Hepatocyte (in vitro differentiated cells): Measurements from ENCODE around the gene FAM222B. TPM values are rescaled to one million over a fixed set of nuclear protein-coding genes. Genes with fewer than 3 reads are reported as not detected.

Experiments used
- DNase-seq: peaks from one replicate; pipeline ENCODE4 v3.0.0-alpha.2; 2016; ENCODE audit warnings: low spot score
- H2AFZ ChIP-seq: fragments of 200-600 bp; sonication (generic); 2 replicates; pipeline ENCODE4 v1.6.0; 2016; ENCODE audit warnings: antibody characterized with exemption, mild to moderate bottlenecking
- H3K27ac ChIP-seq: fragments of 200-600 bp; sonication (generic); 2 replicates; pipeline ENCODE4 v1.5.1; 2016; ENCODE audit warnings: mild to moderate bottlenecking
- H3K27me3 ChIP-seq: fragments of 200-600 bp; sonication (generic); 2 replicates; pipeline ENCODE4 v1.6.1; 2016
- H3K36me3 ChIP-seq: fragments of 200-600 bp; sonication (generic); replicated peaks from 2 replicates; pipeline ENCODE4 v1.5.1; 2016; ENCODE audit warnings: low read depth; ENCODE audit not compliant: insufficient read depth
- H3K4me1 ChIP-seq: fragments of 200-600 bp; sonication (generic); 2 replicates; pipeline ENCODE4 v1.5.1; 2016; ENCODE audit warnings: mild to moderate bottlenecking, moderate library complexity; ENCODE audit not compliant: insufficient read depth
- H3K4me2 ChIP-seq: fragments of 200-600 bp; sonication (generic); 2 replicates; pipeline ENCODE4 v1.6.0; 2016
- H3K4me3 ChIP-seq: fragments of 200-600 bp; sonication (generic); 2 replicates; pipeline ENCODE4 v1.5.1; 2016; ENCODE audit warnings: mild to moderate bottlenecking
- H3K79me2 ChIP-seq: fragments of 200-600 bp; sonication (generic); 2 replicates; pipeline ENCODE4 v1.6.0; 2017; ENCODE audit warnings: mild to moderate bottlenecking
- H3K9me2 ChIP-seq: fragments of 200-600 bp; sonication (generic); replicated peaks from 2 replicates; pipeline ENCODE4 v1.6.0; 2017; ENCODE audit warnings: mild to moderate bottlenecking; ENCODE audit not compliant: insufficient read depth
- H3K9me3 ChIP-seq: fragments of 200-600 bp; sonication (generic); 2 replicates; pipeline ENCODE4 v1.5.1; 2016; ENCODE audit warnings: low read depth, mild to moderate bottlenecking
- H4K20me1 ChIP-seq: fragments of 200-600 bp; sonication (generic); 2 replicates; pipeline ENCODE4 v1.6.0; 2016; ENCODE audit warnings: mild to moderate bottlenecking; ENCODE audit not compliant: insufficient read depth, poor library complexity, severe bottlenecking
- EZH2 ChIP-seq: fragments of 200-600 bp; sonication (generic); IDR thresholded peaks from 2 replicates; pipeline ENCODE4 v1.6.1; 2016; ENCODE audit warnings: antibody characterized with exemption, mild to moderate bottlenecking, borderline replicate concordance
- EZH2phosphoT487 ChIP-seq: fragments of 200-600 bp; sonication (generic); IDR thresholded peaks from one replicate; pipeline ENCODE4 v1.6.1; 2018; ENCODE audit warnings: antibody characterized with exemption, mild to moderate bottlenecking, low read depth, moderate library complexity; ENCODE audit not compliant: unreplicated experiment, severe bottlenecking
- WGBS: methylation state at CpG from one replicate; pipeline ENCODE4 v1.1.6; 2016; ENCODE audit warnings: low lambda C conversion rate; ENCODE audit errors: missing lambda C conversion rate; 5-methylcytosine and 5-hydroxymethylcytosine counted together
- polyA plus RNA-seq: library from polyadenylated mRNA; unstranded; fragments of >200 nt; fragmentation: Nextera tagmentation; extraction: Ambion mirVana; gene quantifications from 2 replicates; pipeline ENCODE4 v1.2.1, GENCODE V29; 2016
- total RNA-seq: library from RNA; depleted of rRNA; stranded (reverse); fragments of >200 nt; gene quantifications from 2 replicates; pipeline ENCODE4 v1.2.3, GENCODE V29; 2014
- TF ChIP-seq, protein P1 (sequence below): fragments of 200-600 bp; sonication (generic); IDR thresholded peaks from 2 replicates; pipeline ENCODE4 v1.5.1; 2016; ENCODE audit warnings: antibody characterized with exemption, mild to moderate bottlenecking; ENCODE audit not compliant: poor library complexity

FAM222B gene
- total and polyA plus RNA-seq, 2 experiments from 2014 or later = 7.9 to 36.0 TPM

DNA sequence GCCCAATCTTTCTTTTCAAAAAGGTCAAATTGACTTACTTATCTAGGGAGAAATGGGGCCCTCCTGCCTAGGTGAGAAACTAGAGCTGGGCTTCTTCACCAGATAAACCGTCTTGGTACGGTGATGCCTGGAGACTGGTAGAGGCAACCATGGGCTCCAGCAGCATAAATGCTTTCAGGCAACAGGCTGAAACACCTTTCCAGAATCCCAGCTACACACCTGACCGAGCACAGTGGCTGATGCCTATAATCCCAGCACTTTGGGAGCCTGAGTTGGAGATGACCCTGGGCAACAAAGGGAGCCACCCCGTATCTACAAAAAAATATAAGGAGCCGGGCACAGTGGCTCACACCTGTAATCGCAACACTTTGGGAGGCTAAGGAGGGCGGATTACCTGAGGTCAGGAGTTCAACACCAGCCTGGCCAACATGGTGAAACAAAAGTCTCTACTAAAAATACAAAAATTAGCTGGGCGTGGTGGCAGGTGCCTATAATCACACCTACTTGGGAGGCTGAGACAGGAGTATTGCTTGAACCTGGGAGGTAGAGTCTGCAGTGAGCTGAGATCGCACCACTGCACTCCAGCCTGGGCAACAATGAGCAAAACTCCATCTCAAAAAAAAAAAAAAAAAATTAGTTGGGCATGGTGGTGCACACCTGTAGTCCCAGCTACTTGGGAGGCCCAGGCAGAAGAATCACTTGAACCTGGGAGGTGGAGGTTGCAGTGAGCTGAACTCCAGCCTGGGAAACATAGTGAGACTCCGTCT lies 90.8 kb downstream of the FAM222B start:
- H4K20me1 ChIP-seq = peaks cover 36% of the 10 kb centered on the region
- H3K79me2 ChIP-seq = peaks cover 39% of the 10 kb centered on the region
- no peak overlapping the region for H3K4me3 ChIP-seq
- H3K36me3 ChIP-seq = no peaks in the 10 kb centered on the region
- H2AFZ ChIP-seq = no peak overlapping the region
- WGBS = 96% methylated on average over 10 of the region's 10 CpGs
- no peak for DNase-seq
- TF ChIP-seq EZH2phosphoT487 (no peak), EZH2 (no peak)
- TF ChIP-seq, protein P1, sequence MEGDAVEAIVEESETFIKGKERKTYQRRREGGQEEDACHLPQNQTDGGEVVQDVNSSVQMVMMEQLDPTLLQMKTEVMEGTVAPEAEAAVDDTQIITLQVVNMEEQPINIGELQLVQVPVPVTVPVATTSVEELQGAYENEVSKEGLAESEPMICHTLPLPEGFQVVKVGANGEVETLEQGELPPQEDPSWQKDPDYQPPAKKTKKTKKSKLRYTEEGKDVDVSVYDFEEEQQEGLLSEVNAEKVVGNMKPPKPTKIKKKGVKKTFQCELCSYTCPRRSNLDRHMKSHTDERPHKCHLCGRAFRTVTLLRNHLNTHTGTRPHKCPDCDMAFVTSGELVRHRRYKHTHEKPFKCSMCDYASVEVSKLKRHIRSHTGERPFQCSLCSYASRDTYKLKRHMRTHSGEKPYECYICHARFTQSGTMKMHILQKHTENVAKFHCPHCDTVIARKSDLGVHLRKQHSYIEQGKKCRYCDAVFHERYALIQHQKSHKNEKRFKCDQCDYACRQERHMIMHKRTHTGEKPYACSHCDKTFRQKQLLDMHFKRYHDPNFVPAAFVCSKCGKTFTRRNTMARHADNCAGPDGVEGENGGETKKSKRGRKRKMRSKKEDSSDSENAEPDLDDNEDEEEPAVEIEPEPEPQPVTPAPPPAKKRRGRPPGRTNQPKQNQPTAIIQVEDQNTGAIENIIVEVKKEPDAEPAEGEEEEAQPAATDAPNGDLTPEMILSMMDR = no peak
- H3K9me2 ChIP-seq = no peaks in the 10 kb centered on the region
- H3K27ac ChIP-seq = no peak overlapping the region
- H3K4me1 ChIP-seq = peaks cover 11% of the 10 kb centered on the region
- no peaks in the 10 kb centered on the region for H3K27me3 ChIP-seq
- H3K4me2 ChIP-seq = no peak overlapping the region
- no peaks in the 10 kb centered on the region for H3K9me3 ChIP-seq

DNA sequence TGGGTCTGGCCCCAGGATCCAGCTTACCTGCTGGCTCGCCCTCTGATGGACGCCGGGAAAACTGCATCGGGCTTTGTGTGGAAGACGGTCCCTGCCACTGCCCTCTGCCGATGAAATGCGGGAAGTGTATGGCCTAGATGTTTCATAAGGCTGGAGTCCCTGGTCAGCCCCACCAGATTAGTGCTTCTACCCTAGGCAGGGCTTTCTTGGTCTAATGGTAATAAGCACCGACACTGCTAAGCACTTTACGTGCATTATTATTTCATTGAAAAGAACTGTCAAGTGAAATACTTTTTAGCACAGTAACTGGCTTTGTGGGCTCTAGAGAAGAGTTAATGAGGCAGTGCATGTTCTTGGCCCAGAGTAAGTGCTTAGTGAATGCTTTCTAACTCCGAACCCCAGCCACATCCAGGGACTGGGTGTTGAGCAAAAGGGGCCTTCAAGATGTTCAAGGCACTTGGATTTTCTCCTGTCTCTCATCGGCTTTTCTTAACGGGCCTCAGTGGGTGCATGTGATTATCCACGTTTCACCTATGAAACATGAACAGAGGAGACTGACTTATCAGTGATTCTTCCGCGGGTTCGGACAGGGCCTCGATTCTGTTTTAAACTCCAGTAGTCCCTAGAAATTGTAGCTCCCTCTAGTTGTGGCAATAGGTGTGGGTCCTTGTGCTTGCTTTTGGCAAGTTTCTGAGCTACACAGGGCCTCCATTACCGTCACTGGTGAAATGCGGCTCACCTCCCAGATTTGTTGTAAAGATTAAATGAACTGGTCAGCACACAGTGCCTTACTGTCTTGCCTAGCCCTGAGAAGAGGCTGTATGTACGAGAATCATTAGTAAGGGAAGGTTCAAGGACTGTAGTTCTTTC lies 92.2 kb downstream of the FAM222B start:
- peaks cover 49% of the 10 kb centered on the region for H3K79me2 ChIP-seq
- 51% methylated on average over 20 of the region's 20 CpGs for WGBS
- H3K27ac ChIP-seq = peak overlapping the region; percentile 48
- no peaks in the 10 kb centered on the region for H3K27me3 ChIP-seq
- H3K4me2 ChIP-seq = no peak overlapping the region
- H3K4me3 ChIP-seq = no peak overlapping the region
- no peaks in the 10 kb centered on the region for H3K9me2 ChIP-seq
- TF ChIP-seq EZH2 (no peak), EZH2phosphoT487 (no peak)
- TF ChIP-seq, protein P1 = peak; percentile 99
- peak; percentile 96 for DNase-seq
- no peaks in the 10 kb centered on the region for H3K36me3 ChIP-seq
- peaks cover 23% of the 10 kb centered on the region for H3K4me1 ChIP-seq
- H2AFZ ChIP-seq = no peak overlapping the region
- H3K9me3 ChIP-seq = no peaks in the 10 kb centered on the region
- H4K20me1 ChIP-seq = peaks cover 49% of the 10 kb centered on the region

DNA sequence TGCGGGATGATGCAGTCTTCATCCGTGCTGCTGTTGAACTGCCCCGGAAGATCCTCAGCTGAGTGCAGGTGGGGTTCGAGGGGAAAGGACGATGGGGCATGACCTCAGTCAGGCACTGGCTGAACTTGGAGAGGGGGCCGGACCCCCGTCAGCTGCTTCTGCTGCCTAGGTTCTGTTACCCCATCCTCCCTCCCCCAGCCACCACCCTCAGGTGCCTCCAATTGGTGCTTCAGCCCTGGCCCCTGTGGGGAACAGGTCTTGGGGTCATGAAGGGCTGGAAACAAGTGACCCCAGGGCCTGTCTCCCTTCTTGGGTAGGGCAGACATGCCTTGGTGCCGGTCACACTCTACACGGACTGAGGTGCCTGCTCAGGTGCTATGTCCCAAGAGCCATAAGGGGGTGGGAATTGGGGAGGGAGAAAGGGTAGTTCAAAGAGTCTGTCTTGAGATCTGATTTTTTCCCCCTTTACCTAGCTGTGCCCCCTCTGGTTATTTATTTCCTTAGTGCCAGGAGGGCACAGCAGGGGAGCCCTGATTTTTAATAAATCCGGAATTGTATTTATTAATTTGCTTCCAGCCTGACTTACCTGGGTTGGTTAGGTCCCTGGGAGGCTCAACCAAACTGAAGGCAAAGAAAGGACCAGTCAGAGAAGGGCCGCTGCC lies 92.9 kb downstream of the FAM222B start:
- peaks cover 49% of the 10 kb centered on the region for H4K20me1 ChIP-seq
- TF ChIP-seq, protein P1 = no peak
- no peak for TF ChIP-seq EZH2
- no peak for TF ChIP-seq EZH2phosphoT487
- no peaks in the 10 kb centered on the region for H3K9me3 ChIP-seq
- no peak for DNase-seq
- H3K36me3 ChIP-seq = no peaks in the 10 kb centered on the region
- H3K27me3 ChIP-seq = no peaks in the 10 kb centered on the region
- peak overlapping the region; percentile 44 for H3K27ac ChIP-seq
- no peak overlapping the region for H3K4me3 ChIP-seq
- H3K79me2 ChIP-seq = peaks cover 57% of the 10 kb centered on the region
- no peak overlapping the region for H2AFZ ChIP-seq
- H3K9me2 ChIP-seq = no peaks in the 10 kb centered on the region
- H3K4me1 ChIP-seq = peaks cover 23% of the 10 kb centered on the region
- H3K4me2 ChIP-seq = peak overlapping the region; percentile 3
- 63% methylated on average over 11 of the region's 11 CpGs for WGBS
